ENCODE data around the gene PSME2. TPM values are rescaled to one million over a fixed set of nuclear protein-coding genes. Genes with fewer than 3 reads are reported as not detected.
A peak's percentile ranks its signal among the peaks of the same experiment; 100 is the strongest.

PSME2 gene
- total and polyA plus RNA-seq, 2 of the 13 experiments (the other 11 are each of a cell fraction or from before 2014, with no cell fraction given): 332 to 716 TPM

GRCh38 chr14:24093901-24094840 lies 52.2 kb downstream of the PSME2 start, which contains the start of gene PCK2 (continued):
- TF ChIP-seq, protein P1, sequence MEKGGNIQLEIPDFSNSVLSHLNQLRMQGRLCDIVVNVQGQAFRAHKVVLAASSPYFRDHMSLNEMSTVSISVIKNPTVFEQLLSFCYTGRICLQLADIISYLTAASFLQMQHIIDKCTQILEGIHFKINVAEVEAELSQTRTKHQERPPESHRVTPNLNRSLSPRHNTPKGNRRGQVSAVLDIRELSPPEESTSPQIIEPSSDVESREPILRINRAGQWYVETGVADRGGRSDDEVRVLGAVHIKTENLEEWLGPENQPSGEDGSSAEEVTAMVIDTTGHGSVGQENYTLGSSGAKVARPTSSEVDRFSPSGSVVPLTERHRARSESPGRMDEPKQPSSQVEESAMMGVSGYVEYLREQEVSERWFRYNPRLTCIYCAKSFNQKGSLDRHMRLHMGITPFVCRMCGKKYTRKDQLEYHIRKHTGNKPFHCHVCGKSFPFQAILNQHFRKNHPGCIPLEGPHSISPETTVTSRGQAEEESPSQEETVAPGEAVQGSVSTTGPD (CRISPR knock-in tag; IDR thresholded peaks at IDR 0.05): peak; percentile 38; the same call in 1 of the 2 replicates
- TF ChIP-seq KLF16 (CRISPR knock-in tag; IDR thresholded peaks at IDR 0.05): peak; percentile 81 to 100; a peak in 3 of 4 replicates
- TF ChIP-seq, protein P2, sequence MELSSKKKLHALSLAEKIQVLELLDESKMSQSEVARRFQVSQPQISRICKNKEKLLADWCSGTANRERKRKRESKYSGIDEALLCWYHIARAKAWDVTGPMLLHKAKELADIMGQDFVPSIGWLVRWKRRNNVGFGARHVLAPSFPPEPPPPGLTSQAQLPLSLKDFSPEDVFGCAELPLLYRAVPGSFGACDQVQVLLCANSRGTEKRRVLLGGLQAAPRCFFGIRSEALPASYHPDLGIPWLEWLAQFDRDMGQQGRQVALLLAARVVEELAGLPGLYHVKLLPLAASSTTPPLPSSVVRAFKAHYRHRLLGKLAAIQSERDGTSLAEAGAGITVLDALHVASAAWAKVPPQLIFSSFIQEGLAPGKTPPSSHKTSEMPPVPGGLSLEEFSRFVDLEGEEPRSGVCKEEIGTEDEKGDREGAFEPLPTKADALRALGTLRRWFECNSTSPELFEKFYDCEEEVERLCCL (CRISPR knock-in tag; IDR thresholded peaks at IDR 0.05; ENCODE audit: borderline replicate concordance): peak; percentile 99
- peak; percentile 93; the same call in 1 of the 2 replicates for TF ChIP-seq ATF6 (CRISPR knock-in tag; conservative IDR thresholded peaks at IDR 0.05)
- peak; percentile 93; the same call in 1 of the 2 replicates for TF ChIP-seq ZNF678 (CRISPR knock-in tag; IDR thresholded peaks at IDR 0.05)
- TF ChIP-seq ZBTB14 (CRISPR knock-in tag; IDR thresholded peaks at IDR 0.05): peak; percentile 68
- peak; percentile 99 for TF ChIP-seq ZNF614 (CRISPR knock-in tag; IDR thresholded peaks at IDR 0.05; ENCODE audit: borderline replicate concordance)
- no peak for TF ChIP-seq ZNF878 (CRISPR knock-in tag; IDR thresholded peaks at IDR 0.05)
- peak; percentile 93 for TF ChIP-seq PTBP1 (IDR thresholded peaks at IDR 0.05; ENCODE audit: low read depth, low read length, poor library complexity, severe bottlenecking)
- TF ChIP-seq RCOR2 (CRISPR knock-in tag; IDR thresholded peaks at IDR 0.05): peak; percentile 24; the same call in 1 of the 2 replicates
- peak; percentile 98 for TF ChIP-seq CAMTA2 (CRISPR knock-in tag; IDR thresholded peaks at IDR 0.05; ENCODE audit: borderline replicate concordance)
- no peak for TF ChIP-seq NR1H2 (CRISPR knock-in tag; IDR thresholded peaks at IDR 0.05; ENCODE audit: borderline replicate concordance, low read depth)
- no peak for TF ChIP-seq REXO4 (CRISPR knock-in tag; IDR thresholded peaks at IDR 0.05; ENCODE audit: borderline replicate concordance)
- no peak for TF ChIP-seq PRMT3 (CRISPR knock-in tag; IDR thresholded peaks at IDR 0.05; ENCODE audit: borderline replicate concordance, low read depth)
- peak; percentile 91 for TF ChIP-seq ZNF777 (CRISPR knock-in tag; IDR thresholded peaks at IDR 0.05)
- TF ChIP-seq ZBED4 (CRISPR knock-in tag; IDR thresholded peaks at IDR 0.05; ENCODE audit: borderline replicate concordance): peak; percentile 86
- TF ChIP-seq ZNF382 (CRISPR knock-in tag; IDR thresholded peaks at IDR 0.05; ENCODE audit: borderline replicate concordance): no peak
